Liver (tissue), 9 donors: Measurements from ENCODE around the gene EIF4G2. TPM values are rescaled to one million over a fixed set of nuclear protein-coding genes. Genes with fewer than 3 reads are reported as not detected.

Experiments used
- DNase-seq: peaks from one replicate; pipeline ENCODE4 v3.0.0-alpha.2; 2017; ENCODE audit warnings: low spot score
- H3K27ac ChIP-seq, 2 donors: one replicate each; pipeline ENCODE4 v1.7.0; 2013; ENCODE audit warnings: inconsistent platforms in 2 of 2, low read length in 2 of 2, control low read depth in 1 of 2, low read depth in 1 of 2, mild to moderate bottlenecking in 1 of 2
- H3K27me3 ChIP-seq, 4 donors: one replicate each; pipeline versions ENCODE4 v1.6.1 to v1.7.0; 2013; ENCODE audit warnings: low read length in 3 of 4, inconsistent platforms in 1 of 4, mild to moderate bottlenecking in 1 of 4, moderate library complexity in 1 of 4; ENCODE audit not compliant: control insufficient read depth in 4 of 4, insufficient read depth in 4 of 4
- H3K36me3 ChIP-seq, 4 donors: one replicate each; pipeline versions ENCODE4 v1.6.1 to v1.7.0; 2013; ENCODE audit warnings: low read length in 3 of 4, mild to moderate bottlenecking in 3 of 4, low read depth in 1 of 4, moderate library complexity in 1 of 4; ENCODE audit not compliant: control insufficient read depth in 4 of 4, insufficient read depth in 3 of 4
- H3K4me1 ChIP-seq, 4 donors: one replicate each; pipeline versions ENCODE4 v1.6.1 to v1.7.0; 2013; ENCODE audit warnings: low read length in 3 of 4, mild to moderate bottlenecking in 3 of 4, moderate library complexity in 1 of 4; ENCODE audit not compliant: control insufficient read depth in 4 of 4, insufficient read depth in 4 of 4
- H3K4me3 ChIP-seq, 3 donors: one replicate each; pipeline versions ENCODE4 v1.6.1 to v1.7.0; 2013; ENCODE audit warnings: low read length in 3 of 3, control low read depth in 1 of 3, low read depth in 1 of 3, mild to moderate bottlenecking in 1 of 3
- H3K9ac ChIP-seq, 2 donors: one replicate each; pipeline ENCODE4 v1.7.0; 2013; ENCODE audit warnings: low read length in 2 of 2, mild to moderate bottlenecking in 2 of 2, moderate library complexity in 2 of 2, control low read depth in 1 of 2, low read depth in 1 of 2
- H3K9me3 ChIP-seq, 4 donors: one replicate each; pipeline versions ENCODE4 v1.6.1 to v1.7.0; 2013; ENCODE audit warnings: low read length in 3 of 4; ENCODE audit not compliant: control insufficient read depth in 4 of 4
- EGR1 ChIP-seq, 2 donors: IDR thresholded peaks; 2 replicates each; pipeline ENCODE4 v1.6.1; 2016 to 2018; ENCODE audit warnings: antibody characterized with exemption in 2 of 2, low read depth in 2 of 2
- FOXA1 ChIP-seq: IDR thresholded peaks from 2 replicates; pipeline ENCODE4 v1.6.1; 2016; ENCODE audit warnings: antibody characterized with exemption
- FOXA2 ChIP-seq: IDR thresholded peaks from 2 replicates; pipeline ENCODE4 v1.6.1; 2016; ENCODE audit warnings: antibody characterized with exemption
- GABPA ChIP-seq, 2 donors: IDR thresholded peaks in 1 of 2; conservative IDR thresholded peaks in 1 of 2; 2 replicates each; pipeline ENCODE4 v1.6.1; 2016; ENCODE audit warnings: antibody characterized with exemption in 2 of 2, mild to moderate bottlenecking in 1 of 2, moderate library complexity in 1 of 2
- HNF4A ChIP-seq, 2 donors: conservative IDR thresholded peaks; 2 replicates each; pipeline ENCODE4 v1.6.1; 2016; ENCODE audit warnings: antibody characterized with exemption in 2 of 2, mild to moderate bottlenecking in 2 of 2
- HNF4G ChIP-seq: IDR thresholded peaks from 2 replicates; pipeline ENCODE4 v1.6.1; 2016; ENCODE audit warnings: antibody characterized with exemption
- JUND ChIP-seq, 2 donors: IDR thresholded peaks; 2 replicates each; pipeline ENCODE4 v1.6.1; 2016; ENCODE audit warnings: antibody characterized with exemption in 2 of 2
- NR2F2 ChIP-seq: IDR thresholded peaks from 2 replicates; pipeline ENCODE4 v1.6.1; 2016; ENCODE audit warnings: antibody characterized with exemption
- RAD21 ChIP-seq, 2 donors: IDR thresholded peaks; 2 replicates each; pipeline ENCODE4 v1.6.1; 2016; ENCODE audit warnings: antibody characterized with exemption in 2 of 2, mild to moderate bottlenecking in 2 of 2
- REST ChIP-seq: IDR thresholded peaks from 2 replicates; pipeline ENCODE4 v1.6.1; 2016; ENCODE audit warnings: antibody characterized with exemption, mild to moderate bottlenecking
- RXRA ChIP-seq, 2 donors: IDR thresholded peaks; 2 replicates each; pipeline ENCODE4 v1.6.1; 2017 to 2018; ENCODE audit warnings: antibody characterized with exemption in 2 of 2, mild to moderate bottlenecking in 1 of 2
- TAF1 ChIP-seq: conservative IDR thresholded peaks from 2 replicates; pipeline ENCODE4 v1.6.1; 2016; ENCODE audit warnings: antibody characterized with exemption, mild to moderate bottlenecking
- YY1 ChIP-seq: IDR thresholded peaks from 2 replicates; pipeline ENCODE4 v1.6.1; 2016; ENCODE audit warnings: antibody characterized with exemption, mild to moderate bottlenecking
- ZBTB33 ChIP-seq: IDR thresholded peaks from 2 replicates; pipeline ENCODE4 v1.6.1; 2016; ENCODE audit warnings: antibody characterized with exemption
- WGBS: extraction: QIAGEN DNeasy Blood & Tissue Kit; methylation state at CpG from one replicate; pipeline ENCODE4 v1.1.7; 2013; 5-methylcytosine and 5-hydroxymethylcytosine counted together
- polyA plus RNA-seq, 2 donors: library from polyadenylated mRNA; stranded (reverse) in 1 of 2; unstranded in 1 of 2; fragments of 200-250 nt in 1 of 2; fragments of >200 nt in 1 of 2; fragmentation: Nextera tagmentation in 1 of 2; extraction: Ambion mirVana in 1 of 2; gene quantifications; one replicate each; pipeline versions ENCODE4 v1.2.1 to v1.2.3, GENCODE V29; 2013 to 2015
- total RNA-seq, 2 donors: library from RNA; depleted of rRNA; stranded (reverse); fragments of >200 nt; gene quantifications; one replicate each; pipeline ENCODE4 v1.2.3, GENCODE V29; 2014
- TF ChIP-seq, protein P1 (sequence below): IDR thresholded peaks from 2 replicates; pipeline ENCODE4 v1.6.1; 2016; ENCODE audit warnings: antibody characterized with exemption
- donor health status: healthy.
- donor health status: healthy.
- donor health status: healthy.
- donor health status: healthy.
- donor health status: healthy.

EIF4G2 gene
- total and polyA plus RNA-seq, 4 donors: 126 to 268 (median 209) TPM

- no peaks in the 10 kb centered on the region for H3K9me3 ChIP-seq
- H3K27me3 ChIP-seq: no peaks in the 10 kb centered on the region
- whole genome bisulfite sequencing: under 1% methylated on average over 36 of the region's 36 CpGs
- peaks cover 14 to 35% (median 32%) of the 10 kb centered on the region in 4 donors for H3K36me3 ChIP-seq
- TF ChIP-seq YY1: no peak
- peak overlapping the region; percentile 95 to 99 for H3K27ac ChIP-seq
- H3K9ac ChIP-seq: peak overlapping the region; percentile 97
- peak overlapping the region; percentile 95 to 97 (median 96) for H3K4me3 ChIP-seq
- DNase-seq: no peak
- peaks cover 4 to 28% (median 18%) of the 10 kb centered on the region in 4 donors for H3K4me1 ChIP-seq
Measured at GRCh38 chr11:10808235-10808552, 532 bp downstream of the EIF4G2 start.

- WGBS: under 1% methylated on average over 39 of the region's 39 CpGs
- H3K4me1 ChIP-seq: peaks cover 4 to 28% (median 18%) of the 10 kb centered on the region in 4 donors
- TF ChIP-seq RXRA (IDR thresholded peaks at IDR 0.05): no peak
- peak; percentile 31 for TF ChIP-seq REST
- TF ChIP-seq TAF1: peak; percentile 38
- TF ChIP-seq EGR1 (IDR thresholded peaks at IDR 0.05; ENCODE audit: low read depth in 2 of 2): no peak
- TF ChIP-seq RAD21 (IDR thresholded peaks at IDR 0.05): peak in 1 of 2 donors; percentile 5
Measured at GRCh38 chr11:10807493-10808234, 1.1 kb downstream of the EIF4G2 start.

GRCh38 chr11:10806206-10806605 is 2.5 kb downstream of the EIF4G2 start:
- Histone ChIP-seq H3K4me1 (peaks cover 4 to 28% (median 18%) of the 10 kb centered on the region in 4 donors), H3K9me3 (no peaks in the 10 kb centered on the region), H3K27me3 (no peaks in the 10 kb centered on the region), H3K9ac (no peak overlapping the region), H3K27ac (no peak overlapping the region), H3K4me3 (no peak overlapping the region), H3K36me3 (peaks cover 21 to 55% (median 51%) of the 10 kb centered on the region in 4 donors)
- DNase-seq: no peak
- WGBS: 83% methylated on average over 4 of the region's 4 CpGs
- TF ChIP-seq, protein P1, sequence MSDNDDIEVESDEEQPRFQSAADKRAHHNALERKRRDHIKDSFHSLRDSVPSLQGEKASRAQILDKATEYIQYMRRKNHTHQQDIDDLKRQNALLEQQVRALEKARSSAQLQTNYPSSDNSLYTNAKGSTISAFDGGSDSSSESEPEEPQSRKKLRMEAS: no peak
- TF ChIP-seq FOXA2: no peak
- TF ChIP-seq NR2F2: no peak
- no peak for TF ChIP-seq FOXA1
- no peak for TF ChIP-seq RAD21 (IDR thresholded peaks at IDR 0.05)
- TF ChIP-seq YY1: no peak
- TF ChIP-seq ZBTB33: no peak
- TF ChIP-seq RXRA (IDR thresholded peaks at IDR 0.05): no peak
- TF ChIP-seq HNF4A (conservative IDR thresholded peaks at IDR 0.05): no peak
- TF ChIP-seq TAF1: no peak
- TF ChIP-seq GABPA (IDR thresholded peaks at IDR 0.05 in 1 of 2, conservative IDR thresholded peaks at IDR 0.05 in 1 of 2): no peak
- no peak for TF ChIP-seq JUND (IDR thresholded peaks at IDR 0.05)
- no peak for TF ChIP-seq HNF4G
- TF ChIP-seq REST: no peak

More at GRCh38 chr11:10807493-10808234, 1.1 kb downstream of the EIF4G2 start:
- Histone ChIP-seq H3K9ac (peak overlapping the region; percentile 97), H3K27me3 (no peaks in the 10 kb centered on the region), H3K4me3 (peak overlapping the region; percentile 95 to 97 (median 96)), H3K27ac (peak overlapping the region; percentile 95 to 99), H3K36me3 (peaks cover 18 to 40% (median 37%) of the 10 kb centered on the region in 4 donors), H3K9me3 (no peaks in the 10 kb centered on the region)
- DNase-seq: peak; percentile 69
